ENCODE data around the gene KIAA1958.

The KIAA1958 gene, protein sequence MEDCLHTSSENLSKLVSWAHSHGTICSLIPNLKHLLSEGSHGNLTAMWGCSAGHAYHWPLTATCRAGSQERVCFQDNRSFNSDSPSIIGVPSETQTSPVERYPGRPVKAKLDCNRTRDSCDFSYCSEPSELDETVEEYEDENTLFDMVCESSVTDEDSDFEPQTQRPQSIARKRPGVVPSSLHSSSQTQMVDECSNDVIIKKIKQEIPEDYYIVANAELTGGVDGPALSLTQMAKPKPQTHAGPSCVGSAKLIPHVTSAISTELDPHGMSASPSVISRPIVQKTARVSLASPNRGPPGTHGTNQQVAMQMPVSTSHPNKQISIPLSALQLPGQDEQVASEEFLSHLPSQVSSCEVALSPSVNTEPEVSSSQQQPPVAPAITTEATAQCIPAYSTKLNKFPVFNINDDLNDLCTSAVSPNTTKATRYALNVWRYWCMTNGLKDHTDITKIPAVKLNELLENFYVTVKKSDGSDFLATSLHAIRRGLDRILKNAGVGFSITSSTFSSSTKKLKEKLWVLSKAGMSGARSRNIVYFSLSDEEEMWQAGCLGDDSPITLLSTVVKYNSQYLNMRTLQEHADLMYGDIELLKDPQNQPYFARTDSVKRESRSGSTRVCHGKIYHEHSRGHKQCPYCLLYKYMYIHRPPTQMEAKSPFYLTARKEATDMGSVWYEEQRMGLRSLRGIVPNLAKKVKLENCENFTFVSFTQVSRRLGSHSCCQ

DNA sequence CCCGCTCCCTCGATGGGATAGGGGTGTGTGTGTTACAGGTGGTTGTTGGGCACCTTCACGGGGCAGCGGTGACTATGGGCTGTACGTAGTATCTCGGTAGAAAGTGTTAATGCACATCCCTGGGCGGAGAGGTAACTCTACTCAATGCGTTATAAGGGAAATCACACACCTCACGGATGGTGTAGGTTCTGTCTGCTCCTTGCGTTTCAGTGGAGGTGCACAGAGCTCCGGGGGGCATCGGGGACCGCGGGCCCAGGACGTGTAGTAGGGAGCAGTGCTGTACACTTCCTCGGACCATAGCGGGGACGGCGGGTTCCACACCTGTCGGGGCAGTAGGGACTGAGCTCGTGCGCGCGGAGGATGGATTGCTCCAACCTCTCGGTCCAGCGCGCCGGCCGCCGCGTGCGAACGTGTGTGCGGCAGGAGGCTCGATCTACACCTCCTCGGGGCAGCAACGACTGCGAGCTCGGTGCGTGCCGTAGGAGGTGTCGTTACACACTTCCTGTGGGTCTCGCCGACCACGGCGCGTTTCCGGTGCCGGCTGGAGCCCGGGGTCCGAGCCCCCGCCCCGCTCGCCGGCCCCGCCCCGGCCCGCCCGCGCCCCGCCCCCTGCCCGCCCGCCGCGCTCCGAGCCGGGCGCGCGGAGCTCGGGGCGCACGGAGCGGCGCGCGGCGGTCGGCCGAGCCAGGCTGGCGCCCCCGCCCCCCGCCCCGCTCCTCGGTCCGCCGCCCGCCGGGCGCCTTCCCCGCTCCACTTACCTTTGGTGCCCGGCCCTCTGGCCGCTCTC lies at the start of gene KIAA1958:
Gene KIAA1958, plus strand, starts transcription at position 607 of the 787 bp plus-strand sequence. CDS start 87,254 bp downstream, outside the sequence.
- peak within 1 kb of the TSS; percentile 75 for H3K4me3 ChIP-seq (ENCODE audit: low read depth, low read length)
- TF ChIP-seq, protein P1, sequence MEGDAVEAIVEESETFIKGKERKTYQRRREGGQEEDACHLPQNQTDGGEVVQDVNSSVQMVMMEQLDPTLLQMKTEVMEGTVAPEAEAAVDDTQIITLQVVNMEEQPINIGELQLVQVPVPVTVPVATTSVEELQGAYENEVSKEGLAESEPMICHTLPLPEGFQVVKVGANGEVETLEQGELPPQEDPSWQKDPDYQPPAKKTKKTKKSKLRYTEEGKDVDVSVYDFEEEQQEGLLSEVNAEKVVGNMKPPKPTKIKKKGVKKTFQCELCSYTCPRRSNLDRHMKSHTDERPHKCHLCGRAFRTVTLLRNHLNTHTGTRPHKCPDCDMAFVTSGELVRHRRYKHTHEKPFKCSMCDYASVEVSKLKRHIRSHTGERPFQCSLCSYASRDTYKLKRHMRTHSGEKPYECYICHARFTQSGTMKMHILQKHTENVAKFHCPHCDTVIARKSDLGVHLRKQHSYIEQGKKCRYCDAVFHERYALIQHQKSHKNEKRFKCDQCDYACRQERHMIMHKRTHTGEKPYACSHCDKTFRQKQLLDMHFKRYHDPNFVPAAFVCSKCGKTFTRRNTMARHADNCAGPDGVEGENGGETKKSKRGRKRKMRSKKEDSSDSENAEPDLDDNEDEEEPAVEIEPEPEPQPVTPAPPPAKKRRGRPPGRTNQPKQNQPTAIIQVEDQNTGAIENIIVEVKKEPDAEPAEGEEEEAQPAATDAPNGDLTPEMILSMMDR (IDR thresholded peaks at IDR 0.05; ENCODE audit: low read depth, low read length, missing control alignments) = no peak
- in situ Hi-C loops (cut with HindIII; ENCODE audit: low sequenced_read_pairs) = no loop called here
- DNase-seq (ENCODE audit: low read depth) = peak; percentile 33

DNA sequence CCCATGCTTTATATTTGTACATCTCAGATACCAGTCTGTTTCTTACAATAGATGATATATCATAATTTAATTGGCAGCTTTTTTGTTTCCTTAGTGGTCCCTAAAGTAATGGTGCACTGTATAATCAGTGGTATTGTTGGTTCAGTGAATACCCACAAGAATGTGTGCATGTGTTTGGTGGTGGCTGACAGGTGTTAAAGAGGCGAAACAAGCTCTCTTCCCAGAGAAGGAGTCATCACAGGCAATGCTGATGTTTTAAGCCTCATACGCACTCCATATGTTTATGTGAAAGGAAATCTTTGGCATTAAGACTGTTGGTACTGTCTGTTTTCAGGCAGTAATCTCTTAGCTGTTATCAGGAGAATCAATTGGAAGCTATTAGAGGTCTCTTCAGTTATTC lies 49.2 kb upstream of the KIAA1958 start:
- TF ChIP-seq, protein P1 (IDR thresholded peaks at IDR 0.05; ENCODE audit: low read depth, low read length, missing control alignments) = no peak
- DNase-seq (ENCODE audit: low read depth) = no peak
- in situ Hi-C loops (cut with HindIII; ENCODE audit: low sequenced_read_pairs) = no loop called here
- H3K4me3 ChIP-seq (ENCODE audit: low read depth, low read length) = no peak overlapping the region

DNA sequence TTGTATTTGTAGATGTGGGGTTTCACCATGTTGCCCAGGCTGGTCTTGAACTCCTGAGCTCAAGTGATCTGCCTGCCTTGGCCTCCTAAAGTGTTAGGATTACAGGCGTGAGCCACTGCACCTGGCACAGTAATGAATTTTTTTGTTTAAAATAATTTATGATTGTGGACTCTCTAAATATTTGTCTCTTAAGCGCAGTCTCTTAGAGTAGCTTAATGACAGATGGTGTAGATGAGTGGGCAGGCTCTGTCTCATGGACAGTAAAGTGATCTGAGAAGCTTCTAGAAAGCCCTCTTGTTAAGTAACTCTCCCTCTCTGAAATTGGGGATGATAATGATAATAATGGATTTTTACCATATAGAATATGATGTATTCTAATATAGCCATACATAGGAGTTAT lies 47.5 kb upstream of the KIAA1958 start:
- TF ChIP-seq, protein P1 (IDR thresholded peaks at IDR 0.05; ENCODE audit: low read depth, low read length, missing control alignments) = no peak
- DNase-seq (ENCODE audit: low read depth) = no peak
- in situ Hi-C loops (cut with HindIII; ENCODE audit: low sequenced_read_pairs) = no loop called here
- H3K4me3 ChIP-seq (ENCODE audit: low read depth, low read length) = no peak overlapping the region

DNA sequence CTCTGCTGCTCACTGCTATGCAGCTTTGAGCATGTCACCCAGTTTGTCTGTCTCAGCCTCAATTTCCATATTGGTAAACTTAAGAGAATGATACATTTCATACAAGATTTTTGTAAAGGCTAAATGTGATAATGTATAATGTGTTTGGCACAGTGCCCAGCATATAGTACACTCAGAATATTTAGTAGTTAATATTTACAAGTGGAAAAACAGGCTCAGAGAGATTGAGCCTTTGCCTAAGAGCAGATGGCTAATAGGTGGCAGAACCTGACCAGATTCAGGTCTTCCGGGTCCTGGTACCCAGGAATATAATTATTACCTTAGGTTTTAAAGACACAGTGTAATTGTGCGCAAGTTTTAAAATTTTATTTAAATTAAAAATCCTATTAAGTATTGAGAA lies 46.8 kb upstream of the KIAA1958 start:
- DNase-seq (ENCODE audit: low read depth) = no peak
- TF ChIP-seq, protein P1 (IDR thresholded peaks at IDR 0.05; ENCODE audit: low read depth, low read length, missing control alignments) = no peak
- in situ Hi-C loops (cut with HindIII; ENCODE audit: low sequenced_read_pairs) = no loop called here
- no peak overlapping the region for H3K4me3 ChIP-seq (ENCODE audit: low read depth, low read length)

DNA sequence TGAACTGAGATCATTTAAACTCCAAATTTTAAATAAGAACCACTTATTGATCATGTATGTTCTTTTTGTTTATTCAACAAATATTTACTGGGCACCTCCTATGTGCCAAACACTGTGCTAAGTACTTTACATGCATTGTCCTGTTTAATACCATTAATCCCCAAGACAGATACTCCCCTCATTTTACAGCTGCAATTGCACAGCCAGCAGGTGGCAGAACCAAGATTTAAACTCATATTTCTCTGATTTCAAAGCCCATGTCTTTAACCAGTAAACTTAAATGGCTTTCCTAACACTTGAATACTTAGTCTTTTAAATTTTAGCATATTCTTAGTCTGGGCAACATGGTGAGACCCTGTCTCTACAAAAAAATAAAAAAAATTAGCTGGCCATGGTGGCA lies 43.4 kb upstream of the KIAA1958 start:
- TF ChIP-seq, protein P1 (IDR thresholded peaks at IDR 0.05; ENCODE audit: low read depth, low read length, missing control alignments) = peak; percentile 54
- DNase-seq (ENCODE audit: low read depth) = peak; percentile 12

DNA sequence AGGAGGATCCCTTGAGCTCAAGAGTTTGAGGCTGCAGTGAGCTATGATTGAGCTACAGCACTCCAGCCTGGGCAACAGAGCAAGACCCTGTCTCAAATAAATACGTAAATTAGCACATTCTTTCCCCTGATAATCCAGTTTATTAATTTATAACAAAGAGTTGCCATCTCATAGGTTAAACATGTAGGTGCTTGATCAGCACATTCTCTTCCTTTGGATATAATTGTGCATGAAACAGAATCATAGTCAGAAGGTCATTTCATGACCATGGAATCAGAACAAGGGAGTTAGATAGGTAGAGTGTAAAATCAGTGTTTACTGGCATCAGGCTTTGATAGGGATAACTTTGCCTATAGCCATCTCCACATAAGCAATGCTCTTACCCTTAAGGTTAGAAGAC lies 43.0 kb upstream of the KIAA1958 start:
- no peak for DNase-seq (ENCODE audit: low read depth)
- TF ChIP-seq, protein P1 (IDR thresholded peaks at IDR 0.05; ENCODE audit: low read depth, low read length, missing control alignments) = no peak
- in situ Hi-C loops (cut with HindIII; ENCODE audit: low sequenced_read_pairs) = no loop called here
- no peak overlapping the region for H3K4me3 ChIP-seq (ENCODE audit: low read depth, low read length)

More for the DNA sequence above, 43.4 kb upstream of the KIAA1958 start:
- no peak overlapping the region for H3K4me3 ChIP-seq (ENCODE audit: low read depth, low read length)
- in situ Hi-C loops (cut with HindIII; ENCODE audit: low sequenced_read_pairs) = no loop called here
